GM12801 (cell line): ENCODE results near the gene LCLAT1.

Experiments used
- CTCF ChIP-seq: IDR thresholded peaks from one replicate; pipeline ENCODE4 v1.5.1; 2011; ENCODE audit warnings: control low read depth; ENCODE audit not compliant: insufficient read length; ENCODE audit errors: extremely low read depth

Gene LCLAT1

GRCh38 chr2:30484145-30484544, 37.1 kb downstream of the LCLAT1 start:
- no peak for TF ChIP-seq CTCF

- TF ChIP-seq CTCF: no peak
Measured at GRCh38 chr2:30484995-30485394, 37.9 kb downstream of the LCLAT1 start.

- TF ChIP-seq CTCF: no peak
Measured at GRCh38 chr2:30486655-30487054, 39.6 kb downstream of the LCLAT1 start.

GRCh38 chr2:30487603-30488002, 40.6 kb downstream of the LCLAT1 start:
- TF ChIP-seq CTCF: no peak

GRCh38 chr2:30488012-30488659, 41.1 kb downstream of the LCLAT1 start:
- TF ChIP-seq CTCF: no peak

GRCh38 chr2:30491225-30491624, 44.2 kb downstream of the LCLAT1 start:
- TF ChIP-seq CTCF: no peak

- no peak for TF ChIP-seq CTCF
Measured at GRCh38 chr2:30492185-30492584, 45.1 kb downstream of the LCLAT1 start.
